CD4-positive, alpha-beta T cell treated with Interleukin-17A for 4 hours (primary cell): Measurements from ENCODE around the gene SLC26A6.

Experiments used
- DNase-seq: peaks from one replicate; pipeline ENCODE4 v3.0.0-alpha.2; 2020; ENCODE audit warnings: mixed read lengths

SLC26A6 gene

DNA sequence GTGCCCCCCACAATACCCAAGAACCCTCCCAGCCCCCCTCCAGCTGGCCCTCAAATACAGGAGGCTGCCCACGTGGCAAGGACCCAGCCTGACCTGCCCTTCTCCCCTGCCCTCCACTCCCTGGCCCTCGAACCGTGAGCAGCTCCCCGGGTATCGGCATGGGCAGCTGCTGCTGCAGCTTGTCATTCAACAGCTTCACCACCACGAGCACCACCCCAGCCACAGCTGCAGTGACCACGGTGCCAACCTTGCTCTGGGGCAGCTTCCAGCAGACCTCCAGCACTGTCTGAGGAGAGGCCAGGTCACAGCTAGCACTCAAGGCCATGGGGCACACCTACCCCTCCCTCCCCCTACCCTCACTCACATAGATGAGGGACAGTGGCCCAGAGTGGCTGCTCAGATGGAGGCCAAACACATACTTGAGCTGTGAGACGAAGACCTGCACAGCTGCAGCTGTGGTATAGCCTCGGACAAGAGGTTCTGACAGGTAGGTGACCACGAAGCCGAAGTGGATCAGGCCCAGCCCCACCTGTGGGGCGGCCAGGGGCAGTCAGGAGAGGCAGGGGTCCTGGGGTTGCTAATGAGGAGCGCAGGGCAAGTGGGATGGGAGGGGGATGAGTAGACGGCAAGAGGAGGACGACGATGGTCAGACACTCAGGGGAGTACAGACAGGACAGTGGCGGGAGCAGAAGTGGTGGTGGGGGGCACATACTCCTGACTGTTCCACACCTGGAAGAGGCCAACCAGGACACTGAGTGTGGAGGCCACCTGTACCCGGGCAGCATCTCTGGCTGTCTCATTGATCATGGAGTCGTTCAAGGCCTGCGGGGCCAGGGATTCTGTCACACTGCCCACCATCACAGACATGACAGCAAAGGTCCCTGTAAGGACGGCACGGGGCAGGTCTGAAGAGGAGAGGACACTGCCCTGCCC, 3.5 kb downstream of the SLC26A6 start:
- DNase-seq, result no peak

- DNase-seq, result no peak
These were observed 4.4 kb downstream of the SLC26A6 start for GRCh38 chr3:48630833-48631232.

DNA sequence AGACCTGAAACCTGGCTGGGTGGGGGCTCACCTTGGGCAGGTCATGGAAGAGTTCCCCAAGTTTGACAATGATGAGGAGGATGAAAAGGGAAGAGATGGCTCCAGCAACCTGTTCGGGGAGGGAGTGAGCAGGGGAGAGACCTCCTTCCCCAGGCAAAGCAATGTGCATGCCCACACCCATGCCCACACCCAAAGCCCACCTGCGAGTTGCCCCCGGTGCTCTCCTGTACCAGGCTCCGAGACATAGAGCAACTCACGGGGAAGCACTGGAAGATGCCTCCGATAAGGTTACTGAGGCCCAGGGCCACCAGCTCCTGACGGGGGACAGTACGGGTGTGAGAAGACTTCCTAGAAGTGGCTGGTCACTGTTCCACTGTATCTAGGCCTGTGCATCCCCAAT, 4.9 kb downstream of the SLC26A6 start:
- no peak for DNase-seq

DNA sequence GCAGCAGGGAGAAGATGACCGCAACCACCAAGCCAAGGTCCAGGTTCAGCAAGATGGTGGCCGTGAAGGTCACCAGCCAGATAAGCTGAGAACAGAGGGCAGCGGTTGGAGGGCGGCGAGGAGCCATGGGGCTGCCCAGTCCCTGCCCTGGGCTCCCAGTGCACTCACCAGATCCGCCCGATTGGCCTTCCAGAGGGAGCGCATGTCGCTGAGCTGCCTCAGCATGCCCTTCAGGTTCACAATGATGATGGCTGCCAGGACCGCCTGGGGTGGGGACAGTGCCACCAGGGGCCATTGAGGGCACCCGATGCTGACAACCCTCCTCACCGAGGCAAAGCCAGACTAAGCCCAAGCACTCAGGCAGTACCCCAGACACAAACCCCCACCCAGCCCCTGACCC, 5.4 kb downstream of the SLC26A6 start:
- no peak for DNase-seq

- no peak for DNase-seq
These were observed 6.8 kb downstream of the SLC26A6 start for GRCh38 chr3:48628277-48629017.

- DNase-seq, result no peak
These were observed 9.7 kb downstream of the SLC26A6 start for GRCh38 chr3:48625600-48625999.

GRCh38 chr3:48624767-48625166, 10.5 kb downstream of the SLC26A6 start:
- no peak for DNase-seq

DNA sequence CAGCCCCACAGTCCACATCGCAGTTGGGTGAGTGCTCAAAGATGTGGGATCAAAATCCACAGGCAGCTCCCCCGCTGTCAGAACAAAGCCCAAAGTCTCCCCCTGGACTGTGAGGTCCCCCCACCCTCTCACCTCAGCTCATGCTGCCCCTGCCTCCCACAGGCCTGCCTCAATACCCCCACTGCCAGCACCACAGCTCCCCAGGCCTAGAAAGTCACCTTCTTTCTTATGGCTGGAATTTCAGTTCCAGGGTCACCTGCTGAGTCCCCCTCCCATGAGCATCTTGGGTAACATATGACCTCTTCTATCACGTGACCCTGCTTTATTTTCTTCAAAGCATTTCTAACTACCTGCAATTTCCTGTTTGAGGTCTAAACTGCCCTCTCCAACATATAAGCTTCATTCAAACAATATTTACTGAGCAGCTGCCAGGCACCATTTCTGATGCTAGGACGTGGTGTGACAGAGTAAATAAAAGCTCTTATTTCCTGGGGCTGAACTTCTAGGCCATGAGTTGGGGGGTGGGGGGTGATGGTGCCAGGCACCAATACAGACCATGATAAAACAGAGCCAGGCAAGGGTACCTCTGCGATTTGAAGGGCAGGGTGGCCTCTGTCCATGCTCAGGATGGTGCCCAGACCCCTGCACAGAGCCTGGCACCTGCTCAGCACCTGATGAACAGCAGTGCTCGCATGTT, 11.3 kb downstream of the SLC26A6 start:
- DNase-seq, result no peak

- DNase-seq, result no peak
These were observed 13.8 kb downstream of the SLC26A6 start, which contains the start of gene TMEM89 for GRCh38 chr3:48621461-48621869. TMEM89 (minus strand) TSS chr3:48621769; CDS start chr3:48621756, 13 bp downstream.

- DNase-seq, result no peak
These were observed 15.4 kb downstream of the SLC26A6 start for GRCh38 chr3:48619541-48620524.

DNA sequence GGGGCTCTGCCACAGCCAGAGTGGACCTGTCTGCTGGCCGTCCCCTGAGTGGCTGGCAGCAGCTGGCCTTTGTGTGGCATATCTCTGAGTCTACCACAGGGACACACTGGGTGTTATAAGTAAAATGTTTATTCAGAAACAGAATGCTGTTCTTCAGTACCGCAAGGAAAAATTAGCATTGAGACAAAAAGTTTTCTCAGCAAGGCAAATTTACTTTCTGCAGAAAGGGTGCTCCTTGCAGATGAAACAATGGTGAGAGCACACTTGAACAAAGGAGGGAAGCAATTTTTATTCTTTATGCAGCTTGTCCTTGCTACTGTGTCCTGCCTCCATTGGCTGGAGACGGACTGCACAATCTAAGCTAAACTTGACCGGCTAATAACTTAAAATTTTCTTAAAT, 17.7 kb downstream of the SLC26A6 start:
- DNase-seq, result no peak

DNA sequence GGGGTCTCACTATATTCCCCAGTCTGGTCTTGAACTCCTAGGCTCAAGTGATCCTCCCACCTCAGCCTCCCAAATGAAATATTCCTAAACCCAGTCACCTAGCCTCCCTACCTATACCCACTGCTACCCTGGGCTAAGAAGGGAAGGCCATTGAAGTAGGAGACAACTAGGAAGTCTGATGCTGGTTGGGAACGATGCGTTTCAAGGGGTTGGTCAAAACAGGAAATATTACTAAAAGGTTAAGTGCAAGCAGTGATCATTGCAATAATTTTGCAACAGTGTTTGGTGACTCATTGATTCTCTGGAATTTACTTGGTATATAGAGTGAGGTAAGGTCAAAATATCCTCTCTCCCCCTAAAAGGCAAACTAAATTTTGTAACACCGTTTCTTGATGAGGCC, 21.2 kb downstream of the SLC26A6 start:
- no peak for DNase-seq

DNA sequence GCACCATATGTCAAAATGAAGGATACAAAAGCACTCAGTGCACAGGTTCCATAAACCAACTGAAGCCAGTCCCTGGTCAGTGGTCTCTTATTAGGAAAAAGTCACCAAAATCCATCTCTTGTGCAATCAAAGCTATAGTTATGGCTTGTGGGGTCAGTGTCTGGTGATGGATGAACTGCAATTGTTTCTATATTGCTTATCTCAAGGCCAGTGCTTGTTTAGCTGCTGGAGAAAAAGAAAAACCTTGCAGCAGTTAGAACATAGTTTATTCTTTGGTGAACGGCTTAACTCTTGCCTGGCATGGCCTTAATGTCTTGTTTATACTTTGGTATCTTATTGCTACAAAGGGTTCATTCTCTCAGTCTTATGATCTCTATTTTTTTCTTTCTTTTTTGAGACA, 23.0 kb downstream of the SLC26A6 start:
- DNase-seq, result no peak

DNA sequence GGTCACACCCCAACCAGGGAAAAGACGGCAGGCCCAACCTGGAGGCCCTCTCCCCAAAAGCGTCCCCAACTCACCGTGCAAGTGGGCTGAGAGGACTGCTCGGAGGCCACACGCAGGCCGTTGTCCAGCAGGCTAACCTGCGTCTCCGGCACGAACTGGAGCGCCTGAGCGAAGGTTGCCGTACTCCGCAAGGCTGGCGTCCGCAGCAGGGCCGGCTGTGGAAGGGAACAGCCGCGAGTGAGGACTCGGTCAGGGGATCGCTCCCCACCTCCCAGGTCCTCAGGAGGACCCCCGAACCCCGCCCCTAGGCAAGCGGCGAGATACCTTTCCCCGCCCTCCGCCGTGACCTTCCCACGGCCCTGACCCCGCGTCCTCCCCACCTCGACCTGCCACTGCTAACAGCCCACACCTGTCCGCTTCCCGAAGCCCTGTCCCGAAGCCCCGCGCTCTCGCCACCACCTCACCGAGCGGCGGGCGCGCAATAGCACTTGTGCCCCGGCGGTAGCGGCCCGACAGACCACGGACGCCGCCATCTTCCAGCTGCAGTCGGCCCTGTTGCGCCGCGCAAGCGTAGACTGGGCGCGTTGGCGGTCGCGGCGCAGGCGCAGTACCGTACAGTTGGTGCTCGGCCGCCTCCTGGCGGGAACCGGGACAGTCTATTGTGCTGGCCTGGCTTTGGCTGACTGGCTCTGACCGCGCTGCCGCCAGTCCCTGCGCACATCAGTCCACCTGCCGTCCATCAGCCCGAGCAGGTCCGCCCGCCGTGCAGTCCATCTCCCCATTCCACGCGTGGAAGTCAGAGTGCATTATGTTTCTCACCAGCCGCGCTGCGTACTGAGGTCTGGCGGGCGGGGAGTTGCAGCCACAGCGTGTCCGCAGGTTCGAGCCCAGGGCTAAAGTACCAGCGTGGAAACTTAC, 25.9 kb downstream of the SLC26A6 start, which contains the start of gene UQCRC1:
Gene UQCRC1, minus strand, starts transcription at position 559 of the 918 bp plus-strand sequence. Its CDS starts 26 bp downstream, at position 533.
- DNase-seq, result peak; percentile 93

DNA sequence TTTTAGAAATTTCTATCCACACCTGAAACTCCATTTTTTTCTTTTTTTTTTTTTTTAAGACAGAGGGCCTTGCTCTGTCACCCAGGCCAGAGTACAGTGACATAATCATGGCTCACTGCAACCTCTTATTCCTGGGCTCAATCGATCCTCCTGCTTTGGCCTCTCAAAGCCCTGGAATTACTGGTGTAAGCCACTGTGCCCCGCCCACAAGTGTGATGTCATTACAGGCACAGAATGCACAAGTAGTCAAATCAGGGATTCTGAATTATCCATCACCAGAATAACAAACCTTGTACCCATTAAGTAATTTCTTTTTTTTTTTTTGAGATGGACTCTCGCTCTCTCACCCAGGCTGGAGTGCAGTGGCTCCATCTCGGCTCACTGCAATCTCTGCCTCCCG, 27.7 kb downstream of the SLC26A6 start:
- DNase-seq, result peak; percentile 23

GRCh38 chr3:48601622-48601994, 33.7 kb downstream of the SLC26A6 start:
- no peak for DNase-seq

GRCh38 chr3:48600711-48601621, 34.3 kb downstream of the SLC26A6 start:
- DNase-seq, result no peak

DNA sequence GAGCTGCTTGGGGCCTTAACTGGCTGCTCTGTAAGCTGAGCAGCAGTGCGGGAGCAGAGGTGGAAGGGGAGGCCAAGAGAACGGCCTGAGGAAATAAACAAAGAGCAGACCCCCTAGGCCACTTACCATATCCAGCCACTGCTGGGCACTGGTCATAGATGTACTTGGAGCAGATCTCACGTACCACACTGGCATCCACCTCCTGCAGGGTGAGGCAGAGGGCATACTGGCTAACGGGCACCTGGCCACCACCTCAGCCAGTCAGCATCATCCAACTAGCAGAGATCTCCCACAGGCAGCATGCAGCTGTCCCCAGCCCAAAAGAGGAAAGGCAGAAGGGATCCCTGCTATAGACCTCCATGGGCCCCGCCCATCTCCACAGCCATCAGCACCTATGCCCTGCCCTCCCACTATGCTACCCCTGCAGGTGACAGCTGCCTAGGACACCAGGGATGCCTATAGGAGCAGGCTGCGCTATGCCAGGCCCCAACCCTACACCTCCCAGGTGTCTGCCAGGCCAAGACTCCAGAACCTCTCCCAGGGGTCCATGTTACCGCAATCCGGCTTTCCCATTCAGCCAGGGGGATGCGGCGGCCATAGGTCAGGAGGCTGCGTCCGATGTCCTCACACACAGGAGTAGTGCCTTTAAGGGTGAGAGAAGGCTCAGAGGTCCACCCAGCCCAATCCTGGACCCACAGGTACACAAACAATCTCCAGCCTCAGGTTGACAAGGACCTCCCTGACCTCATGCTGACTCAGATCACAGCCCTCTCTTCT, 35.6 kb downstream of the SLC26A6 start:
- no peak for DNase-seq

GRCh38 chr3:48599077-48599501, 36.2 kb downstream of the SLC26A6 start:
- no peak for DNase-seq
